GM18499 (cell line): ENCODE measurements around the gene POU5F1.
"Not testable (repeated sequence)": the region's sequence is repeated elsewhere in the genome, so short reads cannot be mapped to it uniquely, and the experiment has no call there.

ENCODE experiments used
- ATAC-seq: cut with Tn5 transposase; IDR thresholded peaks from one replicate; pipeline ENCODE4 v1.9.1; 2021; ENCODE audit warnings: moderate number of reproducible peaks; ENCODE audit not compliant: insufficient read depth, unreplicated experiment

The POU5F1 gene

GRCh38 chr6:31170600-31170881 lies at the start of gene POU5F1:
POU5F1 (minus strand) TSS chr6:31170682; CDS start chr6:31170620, 62 bp downstream.
- ATAC-seq = no peak

DNA sequence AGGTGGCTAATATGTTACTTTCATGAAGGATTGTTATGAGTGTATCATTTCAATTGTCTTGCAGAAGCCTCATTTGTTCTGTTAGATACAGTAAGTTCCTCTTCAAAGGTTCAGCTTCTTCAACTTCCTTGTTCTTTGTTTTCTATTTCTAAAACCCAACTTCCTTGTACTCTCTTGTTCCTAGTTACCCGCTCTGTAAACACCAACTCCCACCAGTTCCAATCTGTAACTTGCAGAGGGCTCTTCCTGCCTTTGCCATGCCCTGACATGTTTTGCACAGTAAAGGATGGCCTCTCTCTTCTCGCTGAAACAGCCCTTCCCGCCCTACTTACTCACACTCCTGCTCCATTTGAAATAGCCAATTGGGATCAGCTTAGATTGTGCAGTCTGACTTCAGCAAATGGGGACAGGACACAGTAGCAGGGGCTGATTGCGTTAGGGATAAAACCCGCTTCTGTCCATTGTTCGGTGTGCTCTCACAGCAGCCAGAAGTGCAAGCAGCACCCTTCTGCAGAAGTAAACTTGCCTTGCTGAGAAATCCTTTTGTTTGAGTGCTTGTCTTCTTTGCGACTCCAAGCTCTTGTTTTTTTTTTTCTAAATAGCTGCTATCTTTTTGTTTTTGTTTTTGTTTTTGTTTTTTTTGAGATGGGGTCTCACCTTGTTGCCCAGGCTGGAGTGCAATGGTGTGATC lies 45.9 kb upstream of the POU5F1 start:
- ATAC-seq = no peak

DNA sequence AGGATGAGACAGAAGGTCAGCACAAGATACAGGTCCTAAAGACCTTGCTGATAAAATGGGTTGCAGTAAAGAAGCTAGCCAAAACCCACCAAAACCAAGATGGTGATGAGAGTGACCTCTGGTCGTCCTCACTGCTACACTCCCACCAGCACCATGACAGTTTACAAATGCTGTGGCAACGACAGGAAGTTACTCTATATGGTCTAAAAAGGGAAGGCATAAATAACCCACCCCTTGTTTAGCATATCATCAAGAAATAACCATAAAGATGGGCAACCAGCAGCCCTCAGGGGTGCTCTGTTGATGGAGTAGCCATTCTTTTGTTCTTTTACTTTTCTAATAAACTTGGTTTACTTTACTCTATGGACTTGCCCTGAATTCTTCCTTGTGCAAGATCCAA lies 44.7 kb upstream of the POU5F1 start:
- ATAC-seq = not testable (repeated sequence)

DNA sequence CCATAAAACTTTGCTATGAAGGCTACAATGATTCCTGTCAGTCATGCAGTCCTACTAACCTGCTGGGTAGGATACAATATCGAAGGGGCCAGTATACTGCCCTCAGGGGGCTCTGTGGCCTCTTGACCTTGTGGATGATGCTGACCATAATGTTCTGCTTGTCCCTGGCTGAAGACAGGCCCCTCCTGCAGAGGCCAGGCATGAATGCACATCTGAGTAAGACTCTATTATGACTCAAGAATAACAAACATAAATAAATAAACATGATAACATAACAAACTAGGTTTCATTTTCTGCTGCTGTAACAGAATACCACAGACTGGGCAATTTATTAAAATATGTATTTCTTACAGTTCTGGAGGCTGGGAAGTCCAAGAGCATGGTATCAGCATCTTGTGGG lies 44.0 kb upstream of the POU5F1 start:
- no peak for ATAC-seq

DNA sequence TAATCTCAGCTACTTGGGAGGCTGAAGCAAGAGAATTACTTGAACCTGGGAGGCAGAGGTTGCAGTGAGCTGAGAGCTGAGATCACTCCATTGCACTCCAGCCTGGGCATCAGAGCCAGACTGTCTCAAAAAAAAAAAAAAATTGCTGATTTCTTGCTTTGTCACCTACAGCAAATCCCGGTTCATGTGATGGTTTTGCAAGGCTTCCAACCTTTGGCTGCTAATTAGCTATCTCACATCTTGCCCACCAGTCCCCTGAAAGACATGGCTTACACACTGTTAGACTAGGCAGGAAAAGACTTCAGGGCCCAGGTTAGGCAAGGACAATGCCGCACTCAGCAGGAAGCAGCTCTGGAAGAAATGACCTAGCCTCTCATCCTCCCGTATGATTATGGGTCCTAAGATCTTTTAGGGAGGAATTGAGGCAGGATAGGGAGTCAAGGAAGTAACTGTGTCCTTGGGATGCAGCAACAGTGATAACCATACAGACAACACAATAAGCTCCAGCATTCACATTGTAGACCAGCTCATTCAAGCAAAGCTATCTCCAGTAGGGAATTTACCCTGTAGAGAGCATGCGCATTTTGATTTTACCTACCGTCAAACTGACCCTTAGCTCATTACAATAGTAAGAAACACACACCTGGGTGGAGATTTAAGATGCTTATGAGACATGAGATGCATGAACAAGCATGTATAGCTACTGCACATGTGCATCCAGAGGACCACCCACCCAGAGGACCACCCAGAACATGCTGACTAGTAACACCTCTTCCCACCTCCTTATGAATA lies 40.5 kb upstream of the POU5F1 start:
- ATAC-seq = no peak

DNA sequence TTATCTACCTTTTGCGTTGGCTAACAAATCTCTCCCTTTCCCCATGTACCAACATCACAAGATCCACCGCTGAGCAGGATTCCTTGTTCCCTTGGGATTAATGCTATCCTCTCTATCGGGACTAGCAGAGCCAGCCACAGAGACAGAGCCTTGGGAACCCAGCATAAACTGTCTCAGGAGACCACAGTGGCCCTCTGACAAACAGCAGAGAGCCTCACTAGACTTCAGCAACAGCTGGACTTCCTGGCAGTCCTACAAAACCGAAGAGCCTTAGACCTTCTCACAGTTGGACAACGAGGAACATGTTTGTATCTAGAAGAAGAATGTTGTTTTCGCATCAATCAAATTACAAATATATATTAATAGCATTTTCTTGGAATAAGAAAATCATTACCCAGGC lies 39.6 kb upstream of the POU5F1 start:
- ATAC-seq = no peak

DNA sequence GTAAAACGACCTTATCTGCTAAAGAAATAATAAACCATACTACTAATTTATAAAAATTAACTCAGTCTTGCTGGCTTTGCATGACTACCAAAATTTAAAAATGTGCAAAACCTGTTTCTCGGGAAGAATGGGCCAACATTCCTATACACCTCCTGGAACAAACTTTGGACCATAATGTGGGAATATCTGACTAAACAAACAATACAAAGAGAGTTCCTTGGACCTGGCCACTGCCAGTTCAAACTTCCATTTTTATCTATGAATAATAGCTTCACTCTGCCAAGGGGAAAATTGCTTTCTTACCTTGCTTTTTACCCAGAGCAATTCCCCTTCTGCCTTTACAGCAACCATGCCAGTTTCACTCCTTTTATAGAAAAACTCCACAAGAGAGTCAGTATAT lies 38.7 kb upstream of the POU5F1 start:
- ATAC-seq = no peak

- ATAC-seq = no peak
Observed at GRCh38 chr6:31208506-31208905, 38.0 kb upstream of the POU5F1 start.

GRCh38 chr6:31205638-31206037 lies 35.2 kb upstream of the POU5F1 start:
- no peak for ATAC-seq

GRCh38 chr6:31204751-31205145 lies 34.3 kb upstream of the POU5F1 start:
- ATAC-seq = no peak

- ATAC-seq = peak; percentile 47
Observed at GRCh38 chr6:31203345-31203979, 33.0 kb upstream of the POU5F1 start.

GRCh38 chr6:31202259-31203166 lies 32.0 kb upstream of the POU5F1 start:
- ATAC-seq = no peak

DNA sequence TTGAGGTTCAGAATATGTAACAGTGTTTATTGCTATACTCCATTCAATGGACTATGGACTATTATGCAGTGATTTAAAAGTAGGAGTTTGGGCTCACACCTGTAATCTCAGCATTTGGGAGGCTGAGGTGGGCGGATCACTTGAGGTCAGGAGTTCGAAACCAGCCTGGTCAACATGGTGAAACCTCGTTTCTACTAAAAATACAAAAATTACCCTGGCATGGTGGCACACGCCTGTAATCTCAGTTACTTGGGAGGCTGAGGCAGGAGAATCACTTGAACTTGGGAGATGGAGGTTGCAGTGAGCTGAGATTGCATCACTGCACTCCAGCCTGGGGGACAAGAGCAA lies 28.6 kb upstream of the POU5F1 start:
- not testable (repeated sequence) for ATAC-seq

- peak; percentile 41 for ATAC-seq
Observed at GRCh38 chr6:31197559-31198305, 27.2 kb upstream of the POU5F1 start.

DNA sequence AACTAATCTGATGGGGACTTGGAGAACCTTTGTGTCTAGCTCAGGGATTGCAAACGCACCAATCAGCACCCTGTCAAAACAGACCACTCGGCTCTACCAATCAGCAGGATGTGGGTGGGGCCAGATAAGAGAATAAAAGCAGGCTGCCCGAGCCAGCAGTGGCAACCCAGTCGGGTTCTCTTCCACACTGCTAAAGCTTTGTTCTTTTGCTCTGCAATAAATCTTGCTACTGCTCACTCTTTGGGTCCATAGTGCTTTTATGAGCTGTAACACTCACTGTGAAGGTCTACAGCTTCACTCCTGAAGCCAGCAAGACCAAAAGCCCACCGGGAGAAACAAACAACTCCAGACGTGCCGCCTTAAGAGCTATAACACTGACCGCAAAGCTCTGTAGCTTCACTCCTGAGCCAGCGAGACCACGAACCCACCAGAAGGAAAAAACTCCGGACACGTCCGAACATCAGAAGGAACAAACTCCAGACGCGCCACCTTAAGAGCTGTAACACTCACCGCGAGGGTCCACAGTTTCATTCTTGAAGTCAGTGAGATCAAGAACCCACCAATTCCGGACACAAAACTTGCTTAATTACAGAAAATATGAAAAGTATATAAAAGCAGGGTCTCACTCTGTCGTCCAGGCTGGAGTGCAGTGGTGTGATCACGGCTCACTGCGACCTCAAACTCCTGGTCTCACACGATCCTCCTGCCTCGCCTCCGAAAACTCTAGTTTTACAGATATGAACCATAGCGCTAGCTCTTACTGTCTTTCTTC lies 26.0 kb upstream of the POU5F1 start:
- not testable (repeated sequence) for ATAC-seq

GRCh38 chr6:31195308-31195979 lies 25.0 kb upstream of the POU5F1 start:
- not testable (repeated sequence) for ATAC-seq

DNA sequence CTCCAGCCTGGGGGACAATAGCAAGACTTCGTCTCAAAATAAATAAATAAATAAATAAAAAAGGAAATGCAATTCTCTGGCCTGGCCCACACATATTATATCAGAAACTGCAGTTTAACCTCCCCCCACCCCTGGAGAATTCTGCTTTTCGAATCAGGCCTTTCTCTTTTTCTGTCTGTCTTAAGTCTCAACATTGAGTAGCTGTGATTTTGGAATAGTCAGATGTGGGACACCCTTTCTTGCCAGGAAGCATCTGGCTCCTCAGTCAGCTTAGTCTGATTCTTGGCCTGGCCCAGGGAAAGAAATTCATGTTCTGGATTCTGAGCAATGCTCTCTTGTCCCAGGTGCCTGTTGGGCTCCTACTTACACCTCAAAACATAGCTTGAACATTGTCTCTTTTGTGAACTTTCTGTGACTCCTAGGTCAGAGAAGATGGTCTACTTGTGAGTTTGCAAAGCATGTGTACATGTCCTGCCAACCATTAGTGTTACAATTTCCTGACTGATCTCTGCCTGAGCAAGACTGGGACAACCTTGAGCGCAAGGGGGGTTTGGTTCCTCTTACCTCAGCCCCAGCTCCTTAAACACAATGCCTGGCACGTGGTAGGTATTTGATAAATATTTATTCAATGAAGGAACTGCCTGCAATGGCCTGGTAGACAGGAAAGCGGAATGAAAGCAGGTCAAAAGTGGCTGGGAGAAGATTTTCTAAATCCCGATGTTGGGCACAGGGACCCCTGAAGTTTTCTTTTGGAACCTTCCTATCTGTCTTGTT lies 23.8 kb upstream of the POU5F1 start:
- ATAC-seq = no peak

- ATAC-seq = no peak
Observed at GRCh38 chr6:31193206-31193605, 22.7 kb upstream of the POU5F1 start.
